Embryonic facial prominence (tissue), 1 donor: Measurements from ENCODE around the gene ALX4.

Experiments used
- DNase-seq: peaks from one replicate; pipeline ENCODE4 v3.0.0-alpha.2; 2016; ENCODE audit errors: extremely low spot score

The ALX4 gene

DNA sequence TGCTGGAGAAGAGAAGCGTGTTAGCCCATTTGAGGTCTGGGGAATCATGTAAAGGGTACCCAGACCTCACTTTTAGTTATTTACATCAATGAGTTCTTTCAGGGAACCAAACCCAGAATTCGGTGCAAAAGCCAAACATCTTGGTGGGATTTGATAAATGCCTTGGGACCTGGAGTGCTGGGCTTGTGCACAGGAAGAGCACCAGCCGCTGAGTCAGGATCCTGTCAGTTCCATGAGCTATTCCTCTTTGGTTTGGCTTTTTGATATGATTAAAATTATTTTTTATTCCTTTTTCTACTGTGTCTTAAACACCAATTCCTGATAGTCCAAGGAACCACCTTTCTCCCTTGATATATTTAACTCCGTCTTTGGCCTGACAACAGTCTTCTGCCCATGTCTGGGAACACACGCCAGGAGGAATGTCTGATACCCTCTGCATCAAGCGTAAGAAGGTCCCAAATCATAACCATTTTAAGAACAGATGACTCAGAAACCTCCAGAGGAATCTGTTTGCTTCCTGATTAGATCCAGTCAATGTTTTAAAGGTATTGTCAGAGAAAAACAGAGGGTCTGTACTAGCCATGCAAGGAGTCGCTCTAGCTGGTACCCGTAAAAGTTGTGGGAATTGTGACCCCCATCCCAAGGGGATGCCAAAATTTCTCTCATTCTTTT is 65.2 kb downstream of the ALX4 start:
- no peak for DNase-seq

DNA sequence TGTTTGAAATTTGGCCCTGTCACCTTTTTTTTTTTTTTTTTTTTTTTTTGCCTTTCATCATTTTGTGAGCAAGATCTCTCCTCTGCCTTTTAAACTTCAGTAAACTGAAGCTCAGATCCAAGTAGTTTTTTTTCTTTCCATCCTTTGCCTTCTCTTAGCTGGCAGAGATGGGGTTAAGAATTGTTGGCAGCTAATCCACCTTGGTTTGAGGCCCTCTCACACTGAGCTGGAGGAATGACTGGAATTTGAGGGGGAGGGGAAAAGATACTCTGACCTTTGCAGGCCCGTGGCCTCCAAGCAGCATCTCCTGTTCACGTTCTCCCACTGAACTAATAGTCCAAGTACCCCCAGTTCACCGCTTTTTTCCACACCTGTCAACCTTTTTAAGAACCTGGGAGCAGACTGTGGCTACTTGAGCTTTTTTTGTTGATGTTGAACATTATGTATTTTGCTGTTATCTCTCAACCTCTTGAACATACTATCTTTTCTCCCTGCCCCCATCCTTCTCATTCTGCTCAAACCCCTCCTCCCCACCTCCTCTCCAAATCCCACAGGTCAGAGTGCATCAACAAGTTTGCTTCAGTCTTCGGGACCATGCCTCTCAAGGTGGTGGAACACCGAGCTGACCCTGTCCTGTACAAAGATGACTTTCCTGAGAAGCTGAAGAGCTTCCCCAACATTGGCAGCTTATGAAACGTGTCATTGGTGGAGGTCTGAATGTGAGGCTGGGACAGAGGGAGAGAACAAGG is 66.2 kb downstream of the ALX4 start:
- no peak for DNase-seq

- no peak for DNase-seq
Measured at GRCh38 chr11:44243086-44243485, 66.9 kb downstream of the ALX4 start.

DNA sequence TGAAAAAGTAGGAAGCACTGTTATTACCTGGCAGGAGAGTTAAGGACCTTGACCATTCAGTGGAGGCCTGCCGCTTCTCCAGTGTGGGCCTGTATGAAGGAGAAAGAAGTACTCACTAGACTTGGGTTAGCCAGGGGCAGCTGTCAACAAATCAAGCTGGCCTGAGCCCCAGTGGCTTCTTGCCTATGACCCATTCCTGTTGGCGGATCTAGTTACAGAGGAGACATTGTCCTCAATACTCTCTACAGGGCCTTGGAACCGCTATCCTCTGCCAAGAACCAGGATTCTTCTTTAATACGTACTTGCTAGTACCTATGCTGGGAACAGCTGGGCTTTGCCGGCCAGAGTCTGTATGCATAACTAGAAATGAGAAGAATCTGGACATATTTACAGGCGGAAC is 68.1 kb downstream of the ALX4 start:
- DNase-seq, result no peak

DNA sequence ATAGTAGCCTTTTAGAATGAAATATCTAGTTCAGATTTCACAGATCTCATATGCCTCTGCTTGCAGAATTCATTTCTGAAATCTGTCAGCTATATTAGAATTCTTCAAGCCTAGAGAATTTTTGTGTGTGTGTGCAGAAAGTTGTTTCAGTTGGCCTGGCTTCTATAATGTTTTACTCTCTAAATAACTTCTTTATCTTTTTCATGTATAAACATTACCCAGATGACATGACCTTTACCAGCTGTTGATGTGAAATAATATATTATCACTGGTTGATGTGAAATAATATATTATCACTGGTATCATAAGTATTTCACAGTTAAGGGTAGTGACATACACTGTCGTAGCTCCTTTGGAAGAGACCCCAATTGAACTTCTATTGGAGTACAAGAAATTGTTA is 72.8 kb downstream of the ALX4 start:
- no peak for DNase-seq

- no peak for DNase-seq
Measured at GRCh38 chr11:44236296-44236695, 73.6 kb downstream of the ALX4 start.

- DNase-seq, result no peak
Measured at GRCh38 chr11:44235765-44236201, 74.2 kb downstream of the ALX4 start.

DNA sequence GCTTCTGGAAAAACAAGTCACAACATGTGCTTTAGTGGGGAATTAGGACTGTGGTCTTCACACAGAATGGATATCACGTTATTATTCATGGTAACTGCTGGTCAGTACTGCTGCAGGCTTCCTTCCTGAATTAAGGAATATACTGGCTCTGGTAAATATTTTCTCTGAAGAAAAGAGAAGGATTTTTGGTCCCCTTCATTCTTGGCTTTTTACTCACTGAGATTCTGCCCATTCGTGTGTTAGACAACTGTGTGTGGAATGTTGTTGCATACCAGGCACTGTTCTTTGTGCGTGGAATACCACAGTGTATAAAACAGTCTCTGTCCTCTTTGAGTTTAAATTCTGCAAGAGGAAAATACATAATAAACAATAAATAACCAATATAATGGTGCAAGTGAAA is 80.3 kb downstream of the ALX4 start:
- no peak for DNase-seq

- DNase-seq, result no peak
Measured at GRCh38 chr11:44229098-44229497, 80.8 kb downstream of the ALX4 start.

- no peak for DNase-seq
Measured at GRCh38 chr11:44228379-44228778, 81.6 kb downstream of the ALX4 start.

- no peak for DNase-seq
Measured at GRCh38 chr11:44226945-44227344, 83.0 kb downstream of the ALX4 start.

- DNase-seq, result no peak
Measured at GRCh38 chr11:44226490-44226889, 83.4 kb downstream of the ALX4 start.

DNA sequence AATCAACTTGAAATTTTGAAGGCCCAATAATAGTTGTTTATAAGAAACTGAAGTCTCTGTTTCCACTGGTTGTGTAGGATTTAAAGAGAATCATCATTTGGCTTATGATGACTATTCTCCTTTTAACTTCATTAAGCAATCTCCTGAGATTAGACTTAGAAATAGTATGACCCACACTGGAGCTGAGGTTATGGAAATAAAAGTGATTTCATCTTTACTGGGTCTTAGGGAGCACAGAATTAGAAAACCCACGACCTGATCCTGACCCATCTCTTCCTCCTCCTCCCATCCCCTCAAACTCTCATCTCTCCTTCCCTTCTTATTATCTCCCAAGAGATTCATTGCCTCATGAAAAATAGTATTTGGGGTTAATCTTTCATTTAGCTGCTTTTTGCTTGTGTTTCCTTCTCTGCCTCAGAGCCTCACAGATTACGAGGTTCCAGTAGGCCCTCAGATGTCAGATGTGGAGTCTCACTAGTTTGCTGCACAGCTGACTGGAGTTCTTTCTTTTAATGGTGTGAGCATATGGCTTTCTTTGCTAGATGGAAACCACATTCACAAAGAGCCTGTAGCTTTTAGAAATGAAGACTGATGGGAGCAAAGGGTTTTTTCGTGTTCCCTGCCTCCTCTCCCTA is 85.0 kb downstream of the ALX4 start:
- DNase-seq, result no peak

DNA sequence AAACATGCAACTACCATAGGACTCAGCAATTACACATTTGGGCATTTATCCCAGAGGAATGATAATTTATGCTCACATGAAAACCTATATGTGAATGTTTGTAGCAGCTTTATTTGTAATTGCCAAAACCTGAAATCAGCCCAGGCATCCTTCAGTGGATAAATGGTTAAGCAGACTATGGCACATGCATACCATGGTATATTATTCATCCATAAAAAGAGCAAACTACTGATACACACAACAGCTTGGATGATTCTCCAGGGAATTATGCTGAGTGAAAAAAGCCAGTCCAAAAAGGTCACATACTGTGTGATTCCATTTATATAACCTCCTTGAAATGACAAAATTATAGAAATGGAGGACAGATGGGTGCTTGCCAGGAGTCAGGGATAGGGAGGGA is 86.7 kb downstream of the ALX4 start:
- no peak for DNase-seq

DNA sequence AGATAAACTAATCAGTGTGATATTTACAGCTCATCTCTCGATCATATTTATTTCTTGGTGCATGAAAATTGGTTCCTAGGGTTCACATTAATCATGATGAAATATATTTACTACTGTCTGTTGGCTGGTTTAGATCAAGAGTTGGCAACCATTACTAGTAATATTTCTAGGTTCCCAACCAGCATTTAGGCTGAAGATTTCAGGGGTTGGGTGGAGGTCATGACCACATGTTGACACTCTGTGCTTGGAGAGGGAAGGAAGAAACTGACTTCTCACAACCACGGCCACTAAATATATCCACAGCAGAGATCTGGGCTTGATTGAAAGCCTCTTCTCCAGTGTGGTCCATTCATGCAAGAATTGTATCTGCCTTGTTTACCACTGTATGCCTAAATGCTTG is 87.9 kb downstream of the ALX4 start:
- DNase-seq, result no peak

DNA sequence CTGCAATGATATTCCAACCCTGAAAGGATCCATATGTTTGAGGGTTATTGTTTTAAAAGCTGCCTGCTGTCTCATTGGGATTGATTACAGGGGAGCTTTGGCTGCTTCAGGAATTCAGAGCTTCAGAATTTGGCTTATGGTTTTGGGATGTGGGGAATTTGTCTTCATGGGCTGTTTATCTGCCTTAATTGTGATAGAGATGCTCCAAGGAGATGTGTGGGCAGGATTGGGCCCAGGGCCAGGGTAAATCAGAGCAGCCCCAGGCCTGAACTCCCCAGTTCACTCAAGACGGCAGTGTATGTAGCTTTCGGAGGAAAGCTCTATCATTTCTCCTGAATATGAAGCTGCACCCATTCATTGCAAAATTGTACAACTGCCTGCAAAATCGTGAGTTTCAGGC is 88.5 kb downstream of the ALX4 start:
- no peak for DNase-seq

GRCh38 chr11:44219830-44220796 is 89.8 kb downstream of the ALX4 start:
- no peak for DNase-seq

GRCh38 chr11:44217432-44217831 is 92.5 kb downstream of the ALX4 start:
- DNase-seq, result no peak

GRCh38 chr11:44213148-44213547 is 96.8 kb downstream of the ALX4 start:
- DNase-seq, result no peak

- no peak for DNase-seq
Measured at GRCh38 chr11:44212128-44212527, 97.8 kb downstream of the ALX4 start.
